RWPE1 (cell line): ENCODE results near the gene TM4SF1.

ENCODE experiments used
- CTCF ChIA-PET: fragments of 350-600 bp; sonication (Branson Sonifier 250); formaldehyde crosslinking; extraction: SDS; loops from one replicate; lab custom pipeline; 2021; lab: Yijun Ruan, JAX
- POLR2A ChIA-PET: fragments of 400-600 bp; formaldehyde crosslinking; extraction: SDS; loops from one replicate; lab custom pipeline; 2020; ENCODE audit warnings: antibody characterized with exemption; ENCODE audit not compliant: low non-redundant PET; lab: Yijun Ruan, JAX
- DNase-seq: peaks from one replicate; pipeline ENCODE4 v3.0.0; 2012; ENCODE audit warnings: low spot score
- H3K27ac ChIP-seq: fragments of 450-650 bp; 2 replicates; pipeline ENCODE4 v1.5.1; 2017
- TF ChIP-seq, protein P1 (sequence below): fragments of 450-650 bp; conservative IDR thresholded peaks from 2 replicates; pipeline ENCODE4 v1.5.1; 2017; ENCODE audit warnings: low read depth, mild to moderate bottlenecking

The TM4SF1 gene

DNA sequence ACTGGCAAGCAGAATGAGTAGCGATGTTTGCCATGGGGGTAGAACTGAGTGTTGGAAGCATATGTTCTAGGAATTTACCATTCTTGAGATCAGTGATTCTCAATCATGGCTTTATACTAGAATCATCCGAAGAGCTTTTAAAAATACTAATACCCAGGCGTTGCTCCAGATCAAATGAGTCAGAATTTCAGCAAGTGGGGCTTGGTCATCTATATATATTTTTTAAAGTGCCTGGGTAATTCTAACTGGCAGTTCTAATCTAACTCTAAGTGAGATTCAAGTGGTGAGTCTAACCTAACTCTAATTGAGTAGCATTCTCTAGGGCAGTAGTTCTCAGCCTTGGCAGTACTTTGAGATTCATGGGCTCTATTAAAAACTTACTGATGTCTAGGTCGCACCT lies 20.8 kb downstream of the TM4SF1 start:
- no peak for DNase-seq
- CTCF ChIA-PET, result interaction anchor here (0.5 kb wide), 1 partner anchor 174 kb away, joined by 3 read pairs; no protein-coding TSS in a partner anchor
- POLR2A ChIA-PET, result no interaction called here
- no peak overlapping the region for H3K27ac ChIP-seq
- TF ChIP-seq, protein P1, sequence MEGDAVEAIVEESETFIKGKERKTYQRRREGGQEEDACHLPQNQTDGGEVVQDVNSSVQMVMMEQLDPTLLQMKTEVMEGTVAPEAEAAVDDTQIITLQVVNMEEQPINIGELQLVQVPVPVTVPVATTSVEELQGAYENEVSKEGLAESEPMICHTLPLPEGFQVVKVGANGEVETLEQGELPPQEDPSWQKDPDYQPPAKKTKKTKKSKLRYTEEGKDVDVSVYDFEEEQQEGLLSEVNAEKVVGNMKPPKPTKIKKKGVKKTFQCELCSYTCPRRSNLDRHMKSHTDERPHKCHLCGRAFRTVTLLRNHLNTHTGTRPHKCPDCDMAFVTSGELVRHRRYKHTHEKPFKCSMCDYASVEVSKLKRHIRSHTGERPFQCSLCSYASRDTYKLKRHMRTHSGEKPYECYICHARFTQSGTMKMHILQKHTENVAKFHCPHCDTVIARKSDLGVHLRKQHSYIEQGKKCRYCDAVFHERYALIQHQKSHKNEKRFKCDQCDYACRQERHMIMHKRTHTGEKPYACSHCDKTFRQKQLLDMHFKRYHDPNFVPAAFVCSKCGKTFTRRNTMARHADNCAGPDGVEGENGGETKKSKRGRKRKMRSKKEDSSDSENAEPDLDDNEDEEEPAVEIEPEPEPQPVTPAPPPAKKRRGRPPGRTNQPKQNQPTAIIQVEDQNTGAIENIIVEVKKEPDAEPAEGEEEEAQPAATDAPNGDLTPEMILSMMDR, result no peak

DNA sequence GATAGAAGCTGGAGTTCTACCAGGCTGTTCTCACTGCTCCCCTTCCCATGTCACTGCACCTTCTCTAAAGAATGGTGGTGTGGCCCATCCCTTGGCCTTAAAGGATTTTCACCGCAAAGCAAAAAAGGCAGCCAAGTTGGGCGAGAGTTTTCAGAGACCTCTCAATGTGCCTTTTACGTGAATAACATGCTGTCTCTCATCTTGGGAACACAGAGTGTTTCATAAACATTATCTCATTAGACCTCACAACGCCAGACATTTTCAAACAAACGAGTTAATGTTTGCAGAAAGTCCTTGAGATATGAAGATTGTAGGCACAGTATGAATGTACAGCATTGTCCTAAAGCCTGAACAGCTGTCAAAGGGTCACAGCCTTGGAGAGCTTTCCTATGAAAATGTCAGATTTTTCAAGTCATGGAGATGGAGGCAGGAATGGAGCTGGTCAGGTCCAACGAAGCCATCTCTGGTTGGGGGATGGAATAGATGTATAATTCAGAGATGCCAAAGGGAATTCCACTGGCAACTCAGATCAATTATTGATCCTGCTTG lies 21.3 kb downstream of the TM4SF1 start:
- ChIA-PET POLR2A (no interaction called here), CTCF (interaction anchor here (0.5 to 0.6 kb wide), 2 partner anchors 131 to 174 kb away, joined by 3 read pairs; no protein-coding TSS in a partner anchor)
- no peak overlapping the region for H3K27ac ChIP-seq
- DNase-seq, result no peak
- TF ChIP-seq, protein P1, result no peak

DNA sequence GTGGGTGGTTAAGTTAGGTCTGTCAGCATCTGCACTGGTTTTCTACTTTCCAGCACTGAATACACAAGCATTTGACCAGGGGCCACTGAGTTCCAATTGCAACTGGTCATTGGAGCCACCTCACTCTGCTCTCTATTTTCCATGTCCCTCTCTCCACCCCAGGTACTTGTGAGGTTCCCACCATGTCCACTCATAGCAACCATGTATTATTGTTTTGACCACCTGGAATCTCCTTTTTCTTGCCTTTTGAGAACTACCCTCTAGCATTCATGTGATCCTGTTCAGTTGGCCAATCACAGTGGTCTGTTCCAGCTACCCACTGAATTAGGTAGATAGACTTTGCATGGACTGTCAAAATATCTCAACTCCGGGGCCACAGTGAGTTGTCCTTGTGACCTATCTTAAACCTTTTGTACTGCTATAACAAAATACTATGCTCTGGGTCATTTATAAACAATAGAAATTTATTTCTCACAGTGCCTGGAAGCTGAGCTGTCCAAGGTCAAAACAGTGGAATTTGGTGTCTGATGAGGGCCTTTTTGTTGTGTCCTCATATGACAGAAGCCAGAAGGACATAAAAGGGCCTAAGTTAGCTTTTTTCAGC lies 23.8 kb downstream of the TM4SF1 start:
- ChIA-PET CTCF (interaction anchor here (0.6 to 1.2 kb wide), 4 partner anchors 8 to 321 kb away, joined by 3 read pairs; no protein-coding TSS in a partner anchor), POLR2A (no interaction called here)
- no peak for DNase-seq
- TF ChIP-seq, protein P1, result no peak
- H3K27ac ChIP-seq, result no peak overlapping the region

DNA sequence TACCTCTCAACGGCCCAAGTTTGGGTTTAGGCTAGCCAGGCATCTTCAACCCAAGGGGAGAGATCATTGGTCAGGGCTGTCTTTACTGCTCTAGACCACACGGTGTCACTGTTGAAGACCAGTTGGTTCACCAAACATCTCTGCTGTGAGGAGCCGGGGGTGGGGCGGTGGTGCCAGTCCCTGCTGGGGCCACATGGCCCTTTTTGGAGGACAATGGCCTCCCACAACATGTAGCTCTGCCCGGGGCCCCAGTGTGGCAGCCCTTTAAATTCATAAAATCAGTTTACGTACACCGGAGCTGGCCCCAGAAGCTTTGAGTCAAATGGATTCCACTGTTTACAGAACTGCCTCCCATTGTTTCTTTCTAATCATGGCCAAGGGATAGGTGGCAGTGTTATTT lies 24.9 kb downstream of the TM4SF1 start:
- ChIA-PET CTCF (interaction anchor here (0.7 to 1.4 kb wide), 6 partner anchors 9 to 141 kb away, joined by 3 to 6 read pairs (median 3); no protein-coding TSS in a partner anchor), POLR2A (no interaction called here)
- peak; percentile 85 for DNase-seq
- H3K27ac ChIP-seq, result no peak overlapping the region
- TF ChIP-seq, protein P1, result peak; percentile 76

DNA sequence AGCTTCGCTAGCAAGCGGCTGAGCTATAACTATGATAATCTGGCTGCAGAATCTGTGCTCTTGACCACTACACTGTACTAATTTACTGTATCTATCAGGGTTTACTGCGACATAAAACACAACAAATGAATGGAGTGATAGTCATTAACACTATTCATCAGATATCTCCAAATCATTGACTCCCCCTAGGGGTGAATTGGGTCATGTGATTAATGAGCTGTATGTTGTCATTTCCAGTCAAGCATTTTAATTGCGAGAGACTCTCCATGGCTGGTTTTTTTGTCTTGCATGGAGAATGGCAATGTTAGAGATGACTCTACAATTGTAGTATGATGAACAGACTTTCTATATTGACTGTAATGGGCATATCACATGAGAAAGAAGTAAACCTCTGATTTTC lies 33.5 kb downstream of the TM4SF1 start:
- CTCF ChIA-PET, result interaction anchor here (0.6 kb wide), 1 partner anchor 128 kb away, joined by 3 read pairs; no protein-coding TSS in a partner anchor
- TF ChIP-seq, protein P1, result no peak
- H3K27ac ChIP-seq, result no peak overlapping the region
- POLR2A ChIA-PET, result no interaction called here
- DNase-seq, result peak; percentile 24

DNA sequence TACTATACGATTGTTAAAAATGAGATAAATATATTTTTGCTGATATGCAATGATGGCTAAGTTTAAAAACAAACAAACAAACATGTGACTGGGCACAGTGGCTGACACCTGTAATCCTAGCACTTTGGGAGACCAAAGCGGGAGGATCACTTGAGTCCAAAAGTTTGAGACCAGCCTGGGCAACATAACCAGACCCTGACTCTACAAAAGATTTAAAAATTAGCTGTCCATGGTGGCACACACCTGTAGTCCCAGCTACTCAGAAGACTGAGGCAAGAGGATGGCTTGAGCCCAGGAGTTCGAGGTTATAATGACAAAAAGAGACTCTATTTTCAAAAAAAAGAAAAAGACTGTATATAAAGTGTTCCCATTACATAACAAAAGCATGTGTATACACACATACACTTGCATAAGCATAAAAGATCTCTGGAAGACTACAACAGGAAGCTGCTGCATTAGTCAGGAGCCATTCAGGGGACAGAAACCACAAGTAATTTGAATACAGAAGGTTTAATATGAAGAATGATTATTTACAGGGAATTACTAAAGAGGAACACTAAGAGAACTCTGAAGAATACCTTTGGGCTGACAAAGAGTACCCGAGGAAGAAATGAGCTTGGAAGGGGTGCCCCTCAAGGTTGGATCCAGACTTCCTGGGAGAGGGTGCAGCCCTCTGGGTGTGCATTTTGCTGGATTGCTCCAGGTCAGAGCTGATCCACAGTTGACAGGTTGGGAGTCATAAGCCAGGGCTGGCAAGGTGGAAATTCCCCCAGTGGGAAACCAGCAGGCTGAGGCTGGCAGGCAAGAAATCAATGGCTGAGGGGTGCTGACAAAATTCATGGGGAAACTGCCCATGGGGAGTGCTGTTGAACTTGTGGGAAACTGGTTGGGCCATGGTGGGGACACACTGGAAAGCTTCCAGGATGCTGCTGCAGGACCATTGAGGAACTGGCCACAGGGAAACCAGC lies 34.8 kb downstream of the TM4SF1 start:
- peak overlapping the region; percentile 36; the same call in 1 of the 2 replicates for H3K27ac ChIP-seq
- TF ChIP-seq, protein P1, result no peak

More for the DNA sequence above, 34.8 kb downstream of the TM4SF1 start:
- ChIA-PET CTCF (interaction anchor here (0.7 to 1.0 kb wide), 2 partner anchors 9 to 31 kb away, joined by 3 to 5 read pairs; partner anchors contain the start of gene TM4SF18), POLR2A (interaction anchor here (0.5 kb wide), 1 partner anchor 45 kb away, joined by 9 read pairs; no protein-coding TSS in a partner anchor)
- DNase-seq, result no peak
